CD4-positive, CD25-positive, alpha-beta regulatory T cell (primary cell): ENCODE measurements around the gene HHAT. TPM values are rescaled to one million over a fixed set of nuclear protein-coding genes. Genes with fewer than 3 reads are reported as not detected.

Experiments used
- ATAC-seq, 2 donors: fragments of 150-1000 bp; cut with Tn5 transposase; one replicate each; pipeline ENCODE4 v1.10.0; 2021; ENCODE audit warnings: low read depth in 2 of 2, moderate number of reproducible peaks in 2 of 2, moderate library complexity in 1 of 2
- DNase-seq, 3 donors: peaks; one replicate each; pipeline versions ENCODE4 v3.0.0 to v3.0.0-alpha.2; 2012 to 2022; ENCODE audit warnings: mixed read lengths in 1 of 3
- H3K27ac ChIP-seq: one replicate; pipeline ENCODE4 v1.7.0; 2013; ENCODE audit warnings: mild to moderate bottlenecking, low read length; ENCODE audit not compliant: insufficient read depth, poor library complexity, severe bottlenecking
- H3K27me3 ChIP-seq: one replicate; pipeline ENCODE4 v1.7.0; 2013; ENCODE audit warnings: low read length; ENCODE audit not compliant: control insufficient read depth, insufficient read depth
- H3K36me3 ChIP-seq: one replicate; pipeline ENCODE4 v1.7.0; 2013; ENCODE audit warnings: mild to moderate bottlenecking, low read length, moderate library complexity; ENCODE audit not compliant: control insufficient read depth, insufficient read depth
- H3K4me1 ChIP-seq: 2 replicates; pipeline ENCODE4 v1.7.0; 2013; ENCODE audit warnings: mild to moderate bottlenecking, low read length; ENCODE audit not compliant: insufficient read depth, control insufficient read depth, poor library complexity, severe bottlenecking
- H3K4me3 ChIP-seq: one replicate; pipeline ENCODE4 v1.7.0; 2013; ENCODE audit warnings: low read depth, mild to moderate bottlenecking, low read length, moderate library complexity
- H3K9me3 ChIP-seq, 2 experiments: 1 replicate in 1 of 2; 2 replicates in 1 of 2; pipeline ENCODE4 v1.7.0; 2013; ENCODE audit warnings: low read length in 2 of 2, mild to moderate bottlenecking in 1 of 2, moderate library complexity in 1 of 2; ENCODE audit not compliant: control insufficient read depth in 2 of 2
- H3K27ac Mint-ChIP-seq, 3 donors: one replicate each; pipeline ENCODE4 v1.8.0; 2020 to 2022; ENCODE audit warnings: mild to moderate bottlenecking in 3 of 3, mixed read lengths in 3 of 3, moderate library complexity in 2 of 3
- H3K27me3 Mint-ChIP-seq: one replicate; pipeline ENCODE4 v1.8.0; 2022; ENCODE audit warnings: mild to moderate bottlenecking, mixed read lengths
- H3K36me3 Mint-ChIP-seq: one replicate; pipeline ENCODE4 v1.8.0; 2020; ENCODE audit warnings: mixed read lengths
- H3K4me1 Mint-ChIP-seq, 4 donors: one replicate each; pipeline ENCODE4 v1.8.0; 2020 to 2022; ENCODE audit warnings: mixed read lengths in 4 of 4, mild to moderate bottlenecking in 1 of 4
- H3K4me3 Mint-ChIP-seq, 4 donors: one replicate each; pipeline ENCODE4 v1.8.0; 2020 to 2022; ENCODE audit warnings: mild to moderate bottlenecking in 4 of 4, mixed read lengths in 4 of 4, moderate library complexity in 3 of 4
- H3K9me3 Mint-ChIP-seq, 7 donors: one replicate each; pipeline ENCODE4 v1.8.0; 2020 to 2022; ENCODE audit warnings: mixed read lengths in 7 of 7, mild to moderate bottlenecking in 3 of 7, moderate library complexity in 2 of 7
- polyA plus RNA-seq, 4 donors: library from polyadenylated mRNA; unstranded; fragments of 300-500 nt; fragmentation: Illumina TruSeq; gene quantifications; one replicate each; pipeline ENCODE4 v1.2.3, GENCODE V29; 2021
- total RNA-seq: library from RNA; stranded (reverse); gene quantifications from one replicate; pipeline ENCODE4 v1.2.3, GENCODE V29; 2022

Gene HHAT
- total and polyA plus RNA-seq, 5 donors from 2014 or later: 1.4 to 6.0 (median 2.0) TPM

GRCh38 chr1:210377731-210378333 is 49.1 kb downstream of the HHAT start:
- peaks cover 4 to 19% (median 10%) of the 10 kb centered on the region in 4 donors for H3K4me1 Mint-ChIP-seq
- no peak overlapping the region for H3K27ac Mint-ChIP-seq
- no peaks in the 10 kb centered on the region for H3K4me1 ChIP-seq
- no peaks in the 10 kb centered on the region for H3K9me3 Mint-ChIP-seq
- no peak overlapping the region for H3K27ac ChIP-seq
- peaks cover 5% of the 10 kb centered on the region for H3K27me3 Mint-ChIP-seq
- no peak overlapping the region for H3K4me3 ChIP-seq
- no peaks in the 10 kb centered on the region for H3K36me3 Mint-ChIP-seq
- DNase-seq (no peak), ATAC-seq (no peak)
- no peaks in the 10 kb centered on the region for H3K36me3 ChIP-seq
- no peaks in the 10 kb centered on the region for H3K9me3 ChIP-seq
- no peaks in the 10 kb centered on the region for H3K27me3 ChIP-seq
- H3K4me3 Mint-ChIP-seq: no peak overlapping the region

- no peak for ATAC-seq
- H3K4me3 ChIP-seq: no peak overlapping the region
- Mint-ChIP-seq H3K27ac (peak overlapping the region in 1 of 3 donors; percentile 61), H3K36me3 (no peaks in the 10 kb centered on the region), H3K4me3 (no peak overlapping the region), H3K4me1 (peaks cover 4 to 16% (median 10%) of the 10 kb centered on the region in 4 donors), H3K27me3 (peaks cover 5% of the 10 kb centered on the region), H3K9me3 (no peaks in the 10 kb centered on the region)
- no peaks in the 10 kb centered on the region for H3K9me3 ChIP-seq
- no peak for DNase-seq
- no peaks in the 10 kb centered on the region for H3K4me1 ChIP-seq
- H3K27me3 ChIP-seq: no peaks in the 10 kb centered on the region
- H3K27ac ChIP-seq: no peak overlapping the region
- no peaks in the 10 kb centered on the region for H3K36me3 ChIP-seq
Measured at GRCh38 chr1:210378736-210379135, 50.0 kb downstream of the HHAT start.

- H3K9me3 ChIP-seq: no peaks in the 10 kb centered on the region
- Mint-ChIP-seq H3K4me3 (no peak overlapping the region), H3K36me3 (no peaks in the 10 kb centered on the region), H3K27ac (no peak overlapping the region), H3K9me3 (no peaks in the 10 kb centered on the region), H3K27me3 (no peaks in the 10 kb centered on the region), H3K4me1 (no peaks in the 10 kb centered on the region)
- no peaks in the 10 kb centered on the region for H3K36me3 ChIP-seq
- ATAC-seq (no peak), DNase-seq (no peak)
- H3K27ac ChIP-seq: no peak overlapping the region
- no peaks in the 10 kb centered on the region for H3K4me1 ChIP-seq
- H3K4me3 ChIP-seq: no peak overlapping the region
- no peaks in the 10 kb centered on the region for H3K27me3 ChIP-seq
Measured at GRCh38 chr1:210381934-210382333, 53.2 kb downstream of the HHAT start.

- Mint-ChIP-seq H3K27ac (no peak overlapping the region), H3K27me3 (no peaks in the 10 kb centered on the region), H3K4me1 (no peaks in the 10 kb centered on the region), H3K4me3 (no peak overlapping the region), H3K9me3 (no peaks in the 10 kb centered on the region), H3K36me3 (no peaks in the 10 kb centered on the region)
- DNase-seq (no peak), ATAC-seq (no peak)
- H3K4me1 ChIP-seq: no peaks in the 10 kb centered on the region
- H3K27ac ChIP-seq: no peak overlapping the region
- H3K36me3 ChIP-seq: no peaks in the 10 kb centered on the region
- H3K4me3 ChIP-seq: no peak overlapping the region
- no peaks in the 10 kb centered on the region for H3K9me3 ChIP-seq
- no peaks in the 10 kb centered on the region for H3K27me3 ChIP-seq
Measured at GRCh38 chr1:210384625-210385024, 55.9 kb downstream of the HHAT start.

GRCh38 chr1:210385228-210385627 is 56.5 kb downstream of the HHAT start:
- H3K9me3 ChIP-seq: no peaks in the 10 kb centered on the region
- no peak overlapping the region for H3K4me3 ChIP-seq
- Mint-ChIP-seq H3K27ac (no peak overlapping the region), H3K4me3 (no peak overlapping the region), H3K27me3 (no peaks in the 10 kb centered on the region), H3K4me1 (no peaks in the 10 kb centered on the region), H3K9me3 (no peaks in the 10 kb centered on the region), H3K36me3 (no peaks in the 10 kb centered on the region)
- ATAC-seq (no peak), DNase-seq (no peak)
- no peaks in the 10 kb centered on the region for H3K36me3 ChIP-seq
- no peaks in the 10 kb centered on the region for H3K4me1 ChIP-seq
- no peaks in the 10 kb centered on the region for H3K27me3 ChIP-seq
- no peak overlapping the region for H3K27ac ChIP-seq

GRCh38 chr1:210394281-210394821 is 65.6 kb downstream of the HHAT start:
- DNase-seq (no peak), ATAC-seq (no peak)
- Histone ChIP-seq H3K27ac (no peak overlapping the region), H3K27me3 (no peaks in the 10 kb centered on the region), H3K36me3 (no peaks in the 10 kb centered on the region), H3K4me1 (no peaks in the 10 kb centered on the region), H3K4me3 (no peak overlapping the region), H3K9me3 (no peaks in the 10 kb centered on the region)
- Mint-ChIP-seq H3K9me3 (peaks cover 0 to 4% (median 0%) of the 10 kb centered on the region in 7 donors), H3K27me3 (no peaks in the 10 kb centered on the region), H3K36me3 (peaks cover 7% of the 10 kb centered on the region), H3K27ac (no peak overlapping the region), H3K4me1 (peaks cover 0 to 3% (median under 1%) of the 10 kb centered on the region in 4 donors), H3K4me3 (no peak overlapping the region)

- Mint-ChIP-seq H3K9me3 (peaks cover 0 to 4% (median 2%) of the 10 kb centered on the region in 7 donors), H3K36me3 (peaks cover 7% of the 10 kb centered on the region), H3K27ac (no peak overlapping the region), H3K27me3 (peaks cover 4% of the 10 kb centered on the region), H3K4me1 (peaks cover 5 to 16% (median 13%) of the 10 kb centered on the region in 4 donors), H3K4me3 (no peak overlapping the region)
- no peaks in the 10 kb centered on the region for H3K9me3 ChIP-seq
- H3K4me3 ChIP-seq: no peak overlapping the region
- ATAC-seq (no peak), DNase-seq (no peak)
- no peaks in the 10 kb centered on the region for H3K36me3 ChIP-seq
- H3K27me3 ChIP-seq: no peaks in the 10 kb centered on the region
- H3K27ac ChIP-seq: no peak overlapping the region
- peaks cover 5% of the 10 kb centered on the region for H3K4me1 ChIP-seq
Measured at GRCh38 chr1:210396541-210396940, 67.8 kb downstream of the HHAT start.

GRCh38 chr1:210397252-210397651 is 68.5 kb downstream of the HHAT start:
- H3K4me3 Mint-ChIP-seq: no peak overlapping the region
- H3K27me3 Mint-ChIP-seq: peaks cover 4% of the 10 kb centered on the region

More at GRCh38 chr1:210397252-210397651, 68.5 kb downstream of the HHAT start:
- ATAC-seq: no peak
- peaks cover 5 to 16% (median 13%) of the 10 kb centered on the region in 4 donors for H3K4me1 Mint-ChIP-seq
- DNase-seq: no peak
- Histone ChIP-seq H3K27me3 (no peaks in the 10 kb centered on the region), H3K4me1 (peaks cover 5% of the 10 kb centered on the region), H3K9me3 (no peaks in the 10 kb centered on the region), H3K36me3 (no peaks in the 10 kb centered on the region), H3K4me3 (no peak overlapping the region), H3K27ac (no peak overlapping the region)
- H3K9me3 Mint-ChIP-seq: peaks cover 0 to 3% (median 2%) of the 10 kb centered on the region in 7 donors
- H3K27ac Mint-ChIP-seq: no peak overlapping the region
- peaks cover 5% of the 10 kb centered on the region for H3K36me3 Mint-ChIP-seq
